NOMO-1 (cell line): Measurements from ENCODE around the gene KATNA1.

ENCODE experiments used
- DNase-seq, 2 experiments: peaks; one replicate each; lab custom pipeline; 2025; ENCODE audit not compliant: unreplicated experiment in 2 of 2; lab: John Stamatoyannopoulos, UW

KATNA1 gene

GRCh38 chr6:149545258-149545753 lies 103.2 kb downstream of the KATNA1 start:
- peak; percentile 63 to 71 for DNase-seq
